H9 (cell line): ENCODE results near the gene STK24. TPM values are rescaled to one million over a fixed set of nuclear protein-coding genes. Genes with fewer than 3 reads are reported as not detected.

Experiments used
- DNase-seq: peaks from one replicate; pipeline ENCODE4 v3.0.0-alpha.2; 2017
- H2AFZ ChIP-seq: one replicate; pipeline ENCODE4 v1.6.1; 2013; ENCODE audit warnings: mild to moderate bottlenecking, low read length, control low read depth, moderate library complexity
- H2AK5ac ChIP-seq: 2 replicates; pipeline ENCODE4 v1.6.1; 2013; ENCODE audit warnings: low read length, control low read depth, mixed read lengths; ENCODE audit not compliant: insufficient read length
- H2BK120ac ChIP-seq: one replicate; pipeline ENCODE4 v1.6.1; 2013; ENCODE audit warnings: low read depth, mild to moderate bottlenecking, low read length, control low read depth, inconsistent platforms; ENCODE audit not compliant: poor library complexity, severe bottlenecking
- H2BK12ac ChIP-seq: 2 replicates; pipeline ENCODE4 v1.6.1; 2013; ENCODE audit warnings: low read length, control low read depth, mixed read lengths, low read depth; ENCODE audit not compliant: insufficient read length
- H2BK15ac ChIP-seq: 2 replicates; pipeline ENCODE4 v1.6.1; 2013; ENCODE audit warnings: low read depth, low read length, control low read depth
- H2BK20ac ChIP-seq: one replicate; pipeline ENCODE4 v1.6.1; 2013; ENCODE audit warnings: low read depth, mild to moderate bottlenecking, low read length, control low read depth, inconsistent platforms; ENCODE audit not compliant: poor library complexity, severe bottlenecking
- H2BK5ac ChIP-seq: 2 replicates; pipeline ENCODE4 v1.6.1; 2013; ENCODE audit warnings: low read length, control low read depth, mixed read lengths; ENCODE audit not compliant: insufficient read length
- H3K14ac ChIP-seq: 2 replicates; pipeline ENCODE4 v1.6.1; 2013; ENCODE audit warnings: low read length, control low read depth; ENCODE audit not compliant: insufficient read depth
- H3K18ac ChIP-seq: 2 replicates; pipeline ENCODE4 v1.6.1; 2013; ENCODE audit warnings: low read depth, mild to moderate bottlenecking, mixed read lengths, low read length, control low read depth; ENCODE audit not compliant: insufficient read length
- H3K23ac ChIP-seq: 2 replicates; pipeline ENCODE4 v1.6.1; 2013; ENCODE audit warnings: low read length, control low read depth, mixed read lengths, low read depth; ENCODE audit not compliant: insufficient read length
- H3K23me2 ChIP-seq: 2 replicates; pipeline ENCODE4 v1.6.1; 2013; ENCODE audit warnings: low read depth, mild to moderate bottlenecking, mixed read lengths, low read length, control low read depth; ENCODE audit not compliant: insufficient read length, poor library complexity, severe bottlenecking
- H3K27ac ChIP-seq: 2 replicates; pipeline ENCODE4 v1.5.1; 2013; ENCODE audit warnings: low read length, control low read depth, mixed read lengths, low read depth; ENCODE audit not compliant: insufficient read length
- H3K27me3 ChIP-seq: 2 replicates; pipeline ENCODE4 v1.6.1; 2013; ENCODE audit warnings: low read length, control low read depth, inconsistent platforms; ENCODE audit not compliant: insufficient read depth
- H3K4ac ChIP-seq: 2 replicates; pipeline ENCODE4 v1.6.1; 2013; ENCODE audit warnings: low read depth, mild to moderate bottlenecking, control low read depth, inconsistent platforms, low read length, moderate library complexity
- H3K4me1 ChIP-seq: 2 replicates; pipeline ENCODE4 v1.6.1; 2013; ENCODE audit warnings: low read length, control low read depth, inconsistent platforms; ENCODE audit not compliant: insufficient read depth
- H3K4me2 ChIP-seq: 2 replicates; pipeline ENCODE4 v1.6.1; 2013; ENCODE audit warnings: low read length, control low read depth, mixed read lengths; ENCODE audit not compliant: insufficient read length, insufficient read depth
- H3K56ac ChIP-seq: 2 replicates; pipeline ENCODE4 v1.6.1; 2013; ENCODE audit warnings: low read depth, mild to moderate bottlenecking, mixed read lengths, low read length, control low read depth; ENCODE audit not compliant: insufficient read length
- H3K79me1 ChIP-seq: 2 replicates; pipeline ENCODE4 v1.6.1; 2013; ENCODE audit warnings: low read depth, mild to moderate bottlenecking, moderate library complexity, low read length, control low read depth, inconsistent platforms; ENCODE audit not compliant: insufficient read depth, poor library complexity, severe bottlenecking
- H3K79me2 ChIP-seq: 2 replicates; pipeline ENCODE4 v1.6.1; 2013; ENCODE audit warnings: low read length, control low read depth, inconsistent platforms; ENCODE audit not compliant: insufficient read depth
- H3K9ac ChIP-seq: 2 replicates; pipeline ENCODE4 v1.6.1; 2013; ENCODE audit warnings: low read length, control low read depth, mixed read lengths; ENCODE audit not compliant: insufficient read length; ENCODE audit errors: extremely low read depth
- H3K9me3 ChIP-seq: one replicate; pipeline ENCODE4 v1.6.1; 2013; ENCODE audit warnings: low read depth, low read length, inconsistent platforms; ENCODE audit not compliant: control insufficient read depth
- H3T11ph ChIP-seq: one replicate; pipeline ENCODE4 v1.6.1; 2013; ENCODE audit warnings: mild to moderate bottlenecking, low read length, control low read depth, inconsistent platforms
- H4K20me1 ChIP-seq: one replicate; pipeline ENCODE4 v1.6.1; 2013; ENCODE audit not compliant: control insufficient read depth, insufficient read length, insufficient read depth
- H4K5ac ChIP-seq: 2 replicates; pipeline ENCODE4 v1.6.1; 2013; ENCODE audit warnings: low read depth, mild to moderate bottlenecking, mixed read lengths, low read length, control low read depth; ENCODE audit not compliant: insufficient read length
- H4K8ac ChIP-seq: replicated peaks from 2 replicates; pipeline ENCODE4 v1.6.1; 2013; ENCODE audit warnings: low read length, control low read depth, mixed read lengths, low read depth; ENCODE audit not compliant: insufficient read length
- H4K91ac ChIP-seq: 2 replicates; pipeline ENCODE4 v1.6.1; 2013; ENCODE audit warnings: low read depth, mild to moderate bottlenecking, moderate library complexity, mixed read lengths, low read length, control low read depth; ENCODE audit not compliant: insufficient read length
- H3K27ac Mint-ChIP-seq, 3 experiments: 2 replicates in 2 of 3; 3 replicates in 1 of 3; pipeline ENCODE4 v1.8.0; 2020 to 2021; ENCODE audit warnings: mixed read lengths in 3 of 3, mild to moderate bottlenecking in 1 of 3, moderate library complexity in 1 of 3
- H3K27me3 Mint-ChIP-seq: 2 replicates; pipeline ENCODE4 v1.8.0; 2021; ENCODE audit warnings: low read depth, mild to moderate bottlenecking, moderate library complexity, mixed read lengths
- H3K36me3 Mint-ChIP-seq, 3 experiments: 2 replicates in 2 of 3; 3 replicates in 1 of 3; pipeline ENCODE4 v1.8.0; 2020 to 2021; ENCODE audit warnings: low read depth in 3 of 3, mixed read lengths in 3 of 3; ENCODE audit not compliant: insufficient read depth in 1 of 3
- H3K4me1 Mint-ChIP-seq, 2 experiments: 2 replicates each; pipeline ENCODE4 v1.8.0; 2020; ENCODE audit warnings: mixed read lengths in 2 of 2
- H3K4me3 Mint-ChIP-seq, 2 experiments: 2 replicates in 1 of 2; 3 replicates in 1 of 2; pipeline ENCODE4 v1.8.0; 2020 to 2021; ENCODE audit warnings: mild to moderate bottlenecking in 2 of 2, mixed read lengths in 2 of 2, moderate library complexity in 1 of 2
- H3K9me3 Mint-ChIP-seq, 2 experiments: 2 replicates in 1 of 2; 3 replicates in 1 of 2; pipeline ENCODE4 v1.8.0; 2020; ENCODE audit warnings: mild to moderate bottlenecking in 2 of 2, mixed read lengths in 2 of 2, moderate library complexity in 1 of 2
- CTCF ChIP-seq: fragments of 200-600 bp; sonication (generic); conservative IDR thresholded peaks from 3 replicates; pipeline ENCODE4 v1.8.0; 2021; ENCODE audit warnings: antibody characterized with exemption, mild to moderate bottlenecking
- WGBS: extraction: QIAGEN DNeasy Blood & Tissue Kit; methylation state at CpG from one replicate; pipeline ENCODE4 v1.1.7; 2013; ENCODE audit warnings: missing lambda C conversion rate, low lambda C conversion rate, mixed read lengths; ENCODE audit not compliant: insufficient read length; ENCODE audit errors: extremely low coverage; 5-methylcytosine and 5-hydroxymethylcytosine counted together
- total RNA-seq: library from RNA; stranded (reverse); gene quantifications from 2 replicates; pipeline ENCODE4 v1.2.1, GENCODE V29; 2021

The STK24 gene
- total RNA-seq, 1 experiment from 2014 or later: 134 TPM

GRCh38 chr13:98480915-98481877 is 95.7 kb downstream of the STK24 start:
- Mint-ChIP-seq H3K27ac (peak overlapping the region in 2 of 3 experiments; percentile 57 to 88; a peak in 4 of 7 replicates), H3K9me3 (no peaks in the 10 kb centered on the region), H3K27me3 (no peaks in the 10 kb centered on the region)

More at GRCh38 chr13:98480915-98481877, 95.7 kb downstream of the STK24 start:
- H3K4me2 ChIP-seq: no peak overlapping the region
- no peak overlapping the region for H2BK15ac ChIP-seq
- Mint-ChIP-seq H3K4me3 (no peak overlapping the region), H3K36me3 (peaks cover 0 to 9% (median 4%) of the 10 kb centered on the region in 3 experiments; a peak in 4 of 7 replicates), H3K4me1 (peaks cover 81 to 82% of the 10 kb centered on the region in 2 experiments)
- no peak overlapping the region for H2AFZ ChIP-seq
- H4K20me1 ChIP-seq: no peaks in the 10 kb centered on the region
- peaks cover 13% of the 10 kb centered on the region for H3K79me1 ChIP-seq
- WGBS: no CpG with 5 or more reads among the region's 15 CpGs
- H2BK20ac ChIP-seq: no peak overlapping the region
- peaks cover 18% of the 10 kb centered on the region; the same call in 1 of the 2 replicates for H3K79me2 ChIP-seq
- H3K23me2 ChIP-seq: no peaks in the 10 kb centered on the region
- no peak overlapping the region for H2BK120ac ChIP-seq
- no peak for DNase-seq
- no peaks in the 10 kb centered on the region for H3K27me3 ChIP-seq
- H3K23ac ChIP-seq: no peak overlapping the region
- no peak overlapping the region for H2BK5ac ChIP-seq
- no peak overlapping the region for H3K27ac ChIP-seq
- TF ChIP-seq CTCF: no peak
- H3K9me3 ChIP-seq: no peaks in the 10 kb centered on the region
- no peak overlapping the region for H3K4ac ChIP-seq
- H3K18ac ChIP-seq: no peak overlapping the region
- H4K8ac ChIP-seq: no peak overlapping the region
- no peak overlapping the region for H2BK12ac ChIP-seq
- no peak overlapping the region for H3K56ac ChIP-seq
- H3K14ac ChIP-seq: no peak overlapping the region
- H4K91ac ChIP-seq: no peak overlapping the region
- no peak overlapping the region for H4K5ac ChIP-seq
- H3K9ac ChIP-seq: no peak overlapping the region
- peaks cover 15% of the 10 kb centered on the region; the same call in 1 of the 2 replicates for H3K4me1 ChIP-seq
- H2AK5ac ChIP-seq: no peak overlapping the region
- H3T11ph ChIP-seq: no peak overlapping the region
